Fibroblast of lung (primary cell): ENCODE measurements around the gene SPACA9.

Experiments used
- CTCF ChIP-seq, 2 donors: IDR thresholded peaks in 1 of 2; conservative IDR thresholded peaks in 1 of 2; 1 replicate in 1 of 2; 2 replicates in 1 of 2; pipeline ENCODE4 v1.5.1; 2011 to 2012; ENCODE audit warnings: low read length in 2 of 2, control low read depth in 1 of 2, inconsistent platforms in 1 of 2, low read depth in 1 of 2, mild to moderate bottlenecking in 1 of 2
- EZH2 ChIP-seq: IDR thresholded peaks from 2 replicates; pipeline ENCODE4 v1.5.1; 2012; ENCODE audit warnings: low read length, control low read depth, mild to moderate bottlenecking; ENCODE audit errors: missing control alignments

GRCh38 chr9:132896906-132897305 is 18.2 kb downstream of the SPACA9 start:
- TF ChIP-seq CTCF (conservative IDR thresholded peaks at IDR 0.05 in 1 of 2, IDR thresholded peaks at IDR 0.05 in 1 of 2; ENCODE audit: low read depth in 1 of 2, low read length in 2 of 2) (no peak), EZH2 (no peak)
